Esophagus muscularis mucosa (tissue), 3 donors: ENCODE results near the gene IRAG1.

Experiments used
- EP300 ChIP-seq: sonication (generic); formaldehyde crosslinking; IDR thresholded peaks from one replicate; pipeline ENCODE4 v1.6.1; 2017; ENCODE audit warnings: antibody characterized with exemption
- TF ChIP-seq, protein P1 (sequence below), 3 experiments: fragments of 200-600 bp in 2 of 3; fragments of 450-650 bp in 1 of 3; sonication (generic) in 2 of 3; IDR thresholded peaks; one replicate each; pipeline ENCODE4 v1.5.1; 2017 to 2019; ENCODE audit warnings: antibody characterized with exemption in 3 of 3, mild to moderate bottlenecking in 2 of 3, moderate library complexity in 1 of 3

DNA sequence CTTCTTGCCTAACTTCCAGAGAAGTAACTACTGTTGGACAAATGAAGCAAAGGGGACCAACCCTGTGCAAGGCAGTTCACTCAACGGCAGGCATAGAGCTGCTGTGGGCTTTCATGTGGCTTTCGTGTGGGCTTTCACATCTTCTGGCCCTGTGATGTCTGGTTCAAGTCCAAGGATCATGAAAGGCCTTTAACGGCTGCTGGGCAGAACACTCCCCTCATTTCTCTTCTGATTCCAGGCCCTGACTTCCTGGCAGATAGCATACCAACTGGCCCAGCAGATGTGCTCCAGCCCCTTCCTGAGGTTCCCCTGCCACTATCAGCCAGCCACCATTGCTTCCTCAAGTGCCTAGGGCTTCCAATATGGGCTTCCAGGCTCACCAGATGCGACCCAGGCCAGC lies 28.8 kb upstream of the IRAG1 start:
- TF ChIP-seq, protein P1, sequence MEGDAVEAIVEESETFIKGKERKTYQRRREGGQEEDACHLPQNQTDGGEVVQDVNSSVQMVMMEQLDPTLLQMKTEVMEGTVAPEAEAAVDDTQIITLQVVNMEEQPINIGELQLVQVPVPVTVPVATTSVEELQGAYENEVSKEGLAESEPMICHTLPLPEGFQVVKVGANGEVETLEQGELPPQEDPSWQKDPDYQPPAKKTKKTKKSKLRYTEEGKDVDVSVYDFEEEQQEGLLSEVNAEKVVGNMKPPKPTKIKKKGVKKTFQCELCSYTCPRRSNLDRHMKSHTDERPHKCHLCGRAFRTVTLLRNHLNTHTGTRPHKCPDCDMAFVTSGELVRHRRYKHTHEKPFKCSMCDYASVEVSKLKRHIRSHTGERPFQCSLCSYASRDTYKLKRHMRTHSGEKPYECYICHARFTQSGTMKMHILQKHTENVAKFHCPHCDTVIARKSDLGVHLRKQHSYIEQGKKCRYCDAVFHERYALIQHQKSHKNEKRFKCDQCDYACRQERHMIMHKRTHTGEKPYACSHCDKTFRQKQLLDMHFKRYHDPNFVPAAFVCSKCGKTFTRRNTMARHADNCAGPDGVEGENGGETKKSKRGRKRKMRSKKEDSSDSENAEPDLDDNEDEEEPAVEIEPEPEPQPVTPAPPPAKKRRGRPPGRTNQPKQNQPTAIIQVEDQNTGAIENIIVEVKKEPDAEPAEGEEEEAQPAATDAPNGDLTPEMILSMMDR (IDR thresholded peaks at IDR 0.05): no peak
- no peak for TF ChIP-seq EP300
